T-helper 1 cell (primary cell): ENCODE data around the gene HES7.
"Not testable (repeated sequence)": the region's sequence is repeated elsewhere in the genome, so short reads cannot be mapped to it uniquely, and the experiment has no call there.

Source experiments
- DNase-seq, 5 donors: peaks; one replicate each; pipeline ENCODE4 v3.0.0-alpha.2; 2012 to 2020

Gene HES7

GRCh38 chr17:8122422-8122923 lies 1.4 kb downstream of the HES7 start:
- no peak for DNase-seq

GRCh38 chr17:8121681-8122421 lies 2.1 kb downstream of the HES7 start:
- DNase-seq = peak in 1 of 5 donors; percentile 63

- no peak for DNase-seq
These were observed 2.6 kb downstream of the HES7 start for GRCh38 chr17:8121407-8121680.

- peak in 4 of 5 donors; percentile 53 to 78 (median 56) for DNase-seq
These were observed 3.1 kb downstream of the HES7 start for GRCh38 chr17:8120520-8121406.

GRCh38 chr17:8119581-8120519 lies 4.1 kb downstream of the HES7 start:
- DNase-seq = peak in 4 of 5 donors; percentile 63 to 90 (median 70)

- DNase-seq = peak; percentile 64 to 83 (median 80)
These were observed 4.9 kb downstream of the HES7 start for GRCh38 chr17:8118769-8119580.

- no peak for DNase-seq
These were observed 5.7 kb downstream of the HES7 start, which contains the start of gene ALOXE3 for GRCh38 chr17:8117980-8118768. ALOXE3 (minus strand) TSS chr17:8118514; CDS start chr17:8117990, 524 bp downstream.

- no peak for DNase-seq
These were observed 6.4 kb downstream of the HES7 start for GRCh38 chr17:8117367-8117979.

GRCh38 chr17:8116776-8117175 lies 7.1 kb downstream of the HES7 start:
- no peak for DNase-seq

- no peak for DNase-seq
These were observed 13.0 kb downstream of the HES7 start for GRCh38 chr17:8110907-8111306.

GRCh38 chr17:8110456-8110804 lies 13.5 kb downstream of the HES7 start:
- DNase-seq = no peak

- DNase-seq = peak; percentile 67 to 79 (median 76)
These were observed 14.0 kb downstream of the HES7 start for GRCh38 chr17:8109661-8110455.

GRCh38 chr17:8108972-8109660 lies 14.8 kb downstream of the HES7 start:
- DNase-seq = no peak

GRCh38 chr17:8106980-8107379 lies 16.9 kb downstream of the HES7 start:
- DNase-seq = not testable (repeated sequence)

- DNase-seq = peak in 1 of 5 donors; percentile 16
These were observed 17.9 kb downstream of the HES7 start for GRCh38 chr17:8105957-8106398.

GRCh38 chr17:8104911-8105310 lies 19.0 kb downstream of the HES7 start:
- DNase-seq = no peak

GRCh38 chr17:8103549-8103948 lies 20.4 kb downstream of the HES7 start:
- DNase-seq = no peak

- no peak for DNase-seq
These were observed 22.2 kb downstream of the HES7 start for GRCh38 chr17:8101721-8102120.

- DNase-seq = no peak
These were observed 23.1 kb downstream of the HES7 start for GRCh38 chr17:8100763-8101162.
